HepG2 (cell line): ENCODE results near the gene ZIM2. TPM values are rescaled to one million over a fixed set of nuclear protein-coding genes. Genes with fewer than 3 reads are reported as not detected.
A peak's percentile ranks its signal among the peaks of the same experiment; 100 is the strongest.

Source experiments
- ATAC-seq: fragments of 200-7000 bp; cut with Tn5 transposase; 3 replicates; pipeline ENCODE4 v1.9.1; 2020; ENCODE audit warnings: mild to moderate bottlenecking, moderate library complexity
- BruUV-seq: library from RNA; stranded (reverse); fragments of 400-500 nt; replicated peaks from 2 replicates; lab custom pipeline; 2021; lab: Mats Ljungman, UMichigan
- CTCF ChIA-PET: fragments of 300-600 bp; formaldehyde crosslinking; extraction: SDS; loops from one replicate; lab custom pipeline; 2021; ENCODE audit warnings: low total read pairs, inconsistent platforms, low intra/inter-chr PET ratio; lab: Yijun Ruan, JAX
- POLR2A ChIA-PET: fragments of 350-600 bp; sonication (Branson Sonifier 250); formaldehyde crosslinking; loops from one replicate; lab custom pipeline; 2020; ENCODE audit warnings: antibody characterized with exemption, inconsistent platforms; lab: Yijun Ruan, JAX
- DNase-seq: peaks from one replicate; pipeline ENCODE4 v3.0.0-alpha.2; 2015; ENCODE audit warnings: low spot score
- FAIRE-seq: peaks from 3 replicates; lab custom pipeline; 2011; peaks lifted over from hg19 to GRCh38; lab: Jason Lieb, UNC
- H2AFZ ChIP-seq: one replicate; pipeline ENCODE4 v1.6.1; 2011; ENCODE audit warnings: low read length, inconsistent platforms
- H3K27ac ChIP-seq: fragments of 300-600 bp; 3 replicates; pipeline ENCODE4 v1.8.0; 2011; ENCODE audit warnings: mixed run types, mild to moderate bottlenecking, mixed read lengths, low read length, inconsistent platforms; ENCODE audit not compliant: insufficient read depth; ENCODE audit errors: extremely low read length
- H3K27me3 ChIP-seq, 2 experiments: fragments of 200-600 bp in 1 of 2; 2 replicates in 1 of 2; 3 replicates in 1 of 2; pipeline versions ENCODE4 v1.6.0 to v1.8.0; 2011; ENCODE audit warnings: low read length in 2 of 2, mild to moderate bottlenecking in 2 of 2, moderate library complexity in 2 of 2, inconsistent platforms in 1 of 2; ENCODE audit not compliant: insufficient read depth in 2 of 2, control insufficient read depth in 1 of 2
- H3K36me3 ChIP-seq, 2 experiments: fragments of 200-600 bp in 1 of 2; replicated peaks in 1 of 2; 2 replicates in 1 of 2; 3 replicates in 1 of 2; pipeline versions ENCODE4 v1.5.1 to v1.8.0; 2011; ENCODE audit warnings: low read length in 2 of 2, inconsistent platforms in 1 of 2; ENCODE audit not compliant: insufficient read depth in 2 of 2, control insufficient read depth in 1 of 2
- H3K4me1 ChIP-seq: 2 replicates; pipeline ENCODE4 v1.5.1; 2012; ENCODE audit warnings: low read length, inconsistent platforms; ENCODE audit not compliant: insufficient read depth
- H3K4me2 ChIP-seq: 2 replicates; pipeline ENCODE4 v1.6.0; 2011; ENCODE audit warnings: low read depth, low read length, inconsistent platforms
- H3K4me3 ChIP-seq, 3 experiments: fragments of 200-600 bp in 1 of 3; sonication (generic), shearing (Covaris generic) in 1 of 3; replicated peaks in 1 of 3; 2 replicates each; pipeline ENCODE4 v1.5.1; 2011 to 2016; ENCODE audit warnings: low read length in 3 of 3, inconsistent platforms in 2 of 3, low read depth in 2 of 3, mild to moderate bottlenecking in 2 of 3, control low read depth in 1 of 3, mixed read lengths in 1 of 3; ENCODE audit not compliant: insufficient read depth in 1 of 3
- H3K79me2 ChIP-seq: one replicate; pipeline ENCODE4 v1.6.1; 2011; ENCODE audit warnings: low read length, inconsistent platforms; ENCODE audit not compliant: insufficient read depth
- H3K9ac ChIP-seq: 2 replicates; pipeline ENCODE4 v1.6.0; 2011; ENCODE audit warnings: mild to moderate bottlenecking, low read depth, low read length, inconsistent platforms; ENCODE audit not compliant: insufficient read depth
- H3K9me3 ChIP-seq: 2 replicates; pipeline ENCODE4 v1.5.1; 2012; ENCODE audit warnings: mild to moderate bottlenecking, low read length
- H4K20me1 ChIP-seq: 2 replicates; pipeline ENCODE4 v1.6.0; 2011; ENCODE audit warnings: inconsistent platforms, mild to moderate bottlenecking, low read length, moderate library complexity; ENCODE audit not compliant: insufficient read depth
- ATF5 ChIP-seq: sonication (generic); formaldehyde crosslinking; IDR thresholded peaks from 2 replicates; pipeline ENCODE4 v1.4.0; 2020; ENCODE audit warnings: mild to moderate bottlenecking, low read depth, missing genetic modification reagents
- CBX2 ChIP-seq, 2 experiments: fragments of 200-600 bp in 1 of 2; sonication (generic); formaldehyde crosslinking in 1 of 2; IDR thresholded peaks; 2 replicates each; pipeline versions ENCODE4 v1.7.0 to v1.8.1; 2018 to 2022; ENCODE audit warnings: low read depth in 2 of 2, low read length in 1 of 2, mild to moderate bottlenecking in 1 of 2, missing genetic modification reagents in 1 of 2
- FOXC1 ChIP-seq: sonication (generic); formaldehyde crosslinking; IDR thresholded peaks from 2 replicates; pipeline ENCODE4 v1.8.0; 2022; ENCODE audit warnings: mild to moderate bottlenecking, missing genetic modification reagents, borderline replicate concordance
- HDAC1 ChIP-seq: sonication (generic); formaldehyde crosslinking; IDR thresholded peaks from 2 replicates; pipeline ENCODE4 v1.5.1; 2020; ENCODE audit warnings: mild to moderate bottlenecking, missing genetic modification reagents
- MIER2 ChIP-seq: IDR thresholded peaks from 2 replicates; pipeline ENCODE4 v1.6.1; 2016; ENCODE audit warnings: missing biosample characterization, missing genetic modification reagents
- TFDP2 ChIP-seq: sonication (generic); formaldehyde crosslinking; IDR thresholded peaks from 2 replicates; pipeline ENCODE4 v1.4.0; 2020; ENCODE audit warnings: missing genetic modification reagents
- TMF1 ChIP-seq: sonication (generic); formaldehyde crosslinking; IDR thresholded peaks from 2 replicates; pipeline ENCODE4 v1.8.1; 2022; ENCODE audit warnings: low read depth, missing genetic modification reagents
- U2AF1 ChIP-seq: fragments of 200-400 bp; formaldehyde crosslinking; optimal IDR thresholded peaks from 2 replicates; pipeline ENCODE3; 2017; ENCODE audit warnings: mild to moderate bottlenecking, low read depth, low read length
- UBTF ChIP-seq: sonication (generic); formaldehyde crosslinking; IDR thresholded peaks from 2 replicates; pipeline ENCODE4 v1.4.0; 2020; ENCODE audit warnings: mild to moderate bottlenecking, missing genetic modification reagents
- ZFP91 ChIP-seq: sonication (generic); formaldehyde crosslinking; IDR thresholded peaks from 2 replicates; pipeline ENCODE4 v1.9.0; 2022; ENCODE audit warnings: missing genetic modification reagents, mild to moderate bottlenecking, borderline replicate concordance
- ZNF205 ChIP-seq: IDR thresholded peaks from 2 replicates; pipeline ENCODE4 v1.6.1; 2018; ENCODE audit warnings: missing biosample characterization, missing genetic modification reagents
- ZNF788 ChIP-seq: sonication (generic); formaldehyde crosslinking; IDR thresholded peaks from 2 replicates; pipeline ENCODE4 v1.5.0; 2020; ENCODE audit warnings: mild to moderate bottlenecking, missing genetic modification reagents, borderline replicate concordance
- WGBS: methylation state at CpG from one replicate; pipeline ENCODE4 v1.1.6; 2017; ENCODE audit warnings: low lambda C conversion rate; 5-methylcytosine and 5-hydroxymethylcytosine counted together
- in situ Hi-C: cut with HindIII; loops from 2 replicates; pipeline ENCODE4 v1.10.0; 2017; ENCODE audit warnings: low pct_unique_long_range_greater_than_20kb; ENCODE audit not compliant: extremely low pct_ligation_motif_present
- intact Hi-C: fragments of 100-400 bp; cut with micrococcal nuclease; formaldehyde crosslinking; loops from one replicate; pipeline ENCODE4 v1.10.0; 2022; ENCODE audit not compliant: unreplicated experiment
- polyA plus RNA-seq, 8 experiments: library from polyadenylated mRNA; depleted of rRNA in 3 of 8; stranded (reverse) in 7 of 8; unstranded in 1 of 8; fragments of >200 nt; fragmentation: Illumina TruSeq in 4 of 8; extraction: Trizol in 4 of 8; gene quantifications; 2 replicates each; pipeline versions ENCODE4 v1.2.1 to v1.2.3, GENCODE V29; 2011 to 2016; ENCODE audit warnings: low read depth in 4 of 8, missing spikeins in 1 of 8, mixed read lengths in 1 of 8; ENCODE audit not compliant: insufficient read depth in 1 of 8
- total RNA-seq, 5 experiments: library from RNA; depleted of rRNA; stranded (reverse); fragments of >200 nt; fragmentation: Illumina TruSeq; extraction: Trizol; gene quantifications; 2 replicates each; pipeline ENCODE4 v1.2.3, GENCODE V29; 2016; ENCODE audit warnings: low read depth in 1 of 5

The ZIM2 gene
- total and polyA plus RNA-seq, 2 of the 13 experiments (the other 11 are each of a cell fraction or from before 2014, with no cell fraction given): 7.2 to 10.3 TPM

GRCh38 chr19:56884441-56884840 lies 43.9 kb upstream of the ZIM2 start (continued):
- TF ChIP-seq UBTF: 0 out of 2 replicates have a peak, but pooled peaks have one; percentile 14

GRCh38 chr19:56880592-56881190 lies 40.2 kb upstream of the ZIM2 start:
- no peaks in the 10 kb centered on the region; the same call in 1 of the 2 replicates for H3K9me3 ChIP-seq
- 3% methylated on average over 5 of the region's 5 CpGs for WGBS
- TF ChIP-seq FOXC1 (CRISPR knock-in tag) (0 out of 2 replicates have a peak, but pooled peaks have one; percentile 54), CBX2 (IDR thresholded peaks at IDR 0.05; ENCODE audit: low read depth, low read length) (no peak), CBX2 (CRISPR knock-in tag; IDR thresholded peaks at IDR 0.05; ENCODE audit: low read depth) (no peak), U2AF1 (no peak), MIER2 (peak; percentile 40; the same call in 1 of the 2 replicates), ATF5 (CRISPR knock-in tag) (peak; percentile 76; the same call in 1 of the 2 replicates), ZFP91 (CRISPR knock-in tag) (peak; percentile 57; the same call in 1 of the 2 replicates), HDAC1 (CRISPR knock-in tag) (peak; percentile 84), TMF1 (CRISPR knock-in tag) (no peak), ZNF205 (CRISPR knock-in tag) (peak; percentile 25; the same call in 1 of the 2 replicates), TFDP2 (CRISPR knock-in tag) (peak; percentile 65), UBTF (peak; percentile 67; the same call in 1 of the 2 replicates), ZNF788 (CRISPR knock-in tag) (peak; percentile 35; the same call in 1 of the 2 replicates)

More at GRCh38 chr19:56880592-56881190, 40.2 kb upstream of the ZIM2 start:
- intact Hi-C loops (no loop called here), in situ Hi-C loops (no loop called here)
- POLR2A ChIA-PET: interaction anchor here (0.7 to 2.0 kb wide), 10 partner anchors 19 to 188 kb away, joined by 3 to 28 read pairs (median 6); partner anchors contain the start of genes PEG3 and ZIM2
- FAIRE-seq: peak; percentile 97
- DNase-seq: peak; percentile 98
- Histone ChIP-seq H3K9ac (peak overlapping the region; percentile 89), H3K79me2 (peaks cover 17% of the 10 kb centered on the region), H4K20me1 (no peaks in the 10 kb centered on the region), H3K27ac (peak overlapping the region; percentile 95), H3K4me2 (peak overlapping the region; percentile 81), H3K27me3 (no peaks in the 10 kb centered on the region), H3K4me3 (peak overlapping the region; percentile 3 to 60 (median 27); a peak in 4 of 6 replicates), H3K4me1 (peaks cover 98% of the 10 kb centered on the region), H3K36me3 (no peaks in the 10 kb centered on the region), H2AFZ (no peak overlapping the region)
- TSS peak; percentile 95 for BruUV-seq
- ATAC-seq: peak; percentile 95
- CTCF ChIA-PET: no interaction called here
